Gastroesophageal sphincter (tissue), 3 donors: ENCODE measurements around the gene GDF2.

Source experiments
- CTCF ChIP-seq, 4 experiments: fragments of 200-600 bp in 2 of 4; fragments of 450-650 bp in 2 of 4; sonication (generic) in 1 of 4; IDR thresholded peaks; one replicate each; pipeline ENCODE4 v1.5.1; 2017 to 2019; ENCODE audit warnings: antibody characterized with exemption in 4 of 4, mild to moderate bottlenecking in 2 of 4, moderate library complexity in 2 of 4
- POLR2A ChIP-seq, 2 donors: fragments of 450-650 bp; IDR thresholded peaks; one replicate each; pipeline ENCODE4 v1.6.1; 2017; ENCODE audit warnings: antibody characterized with exemption in 2 of 2, mild to moderate bottlenecking in 2 of 2, moderate library complexity in 1 of 2
- POLR2AphosphoS5 ChIP-seq: sonication (generic); formaldehyde crosslinking; IDR thresholded peaks from one replicate; pipeline ENCODE4 v1.6.1; 2017; ENCODE audit warnings: antibody characterized with exemption

- TF ChIP-seq CTCF (IDR thresholded peaks at IDR 0.05), result no peak
- TF ChIP-seq POLR2A (IDR thresholded peaks at IDR 0.05), result no peak
- TF ChIP-seq POLR2AphosphoS5, result no peak
These were observed 24.3 kb upstream of the GDF2 start for GRCh38 chr10:47297866-47298540.
